HG03159 (cell line): ENCODE results near the gene TRIM44.
"Not testable (repeated sequence)": the region's sequence is repeated elsewhere in the genome, so short reads cannot be mapped to it uniquely, and the experiment has no call there.

Experiments used
- ATAC-seq: cut with Tn5 transposase; IDR thresholded peaks from one replicate; pipeline ENCODE4 v1.9.1; 2021; ENCODE audit warnings: mild to moderate bottlenecking, moderate library complexity; ENCODE audit not compliant: unreplicated experiment

TRIM44 gene

DNA sequence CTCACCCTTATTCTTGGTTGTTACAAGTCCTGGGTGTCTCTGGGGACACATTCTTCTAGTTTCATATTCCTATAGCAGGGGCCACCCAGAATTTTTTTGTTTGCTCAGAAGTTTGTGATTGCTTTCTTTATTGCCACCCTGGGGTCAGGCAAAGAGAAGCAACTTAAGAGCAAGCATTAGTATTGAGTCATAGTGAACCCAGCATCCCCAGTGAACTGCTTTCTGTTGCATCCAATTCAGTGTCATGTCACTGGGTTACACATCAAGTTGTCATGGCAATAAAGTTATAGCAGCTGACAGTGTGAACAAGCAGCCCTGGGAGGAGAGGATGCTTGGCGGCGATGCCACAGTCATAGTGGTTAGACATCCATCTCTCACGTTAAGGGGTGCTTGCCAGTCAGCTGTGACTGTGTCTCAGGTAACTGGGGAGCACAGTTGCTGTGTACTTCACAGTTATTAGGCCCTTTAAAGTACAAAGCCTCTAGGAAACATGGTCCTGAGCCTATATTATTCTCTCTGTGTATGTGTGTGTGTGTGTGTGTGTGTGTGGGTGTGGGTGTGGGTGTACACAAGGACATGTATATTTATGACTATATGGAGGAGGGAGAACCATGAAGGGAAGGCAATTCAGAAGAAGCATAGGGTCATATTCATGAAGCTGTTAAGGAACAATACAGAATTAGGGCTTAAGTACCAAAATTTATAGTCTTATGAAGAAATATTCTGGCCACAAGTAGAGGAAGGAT is 52.5 kb downstream of the TRIM44 start:
- ATAC-seq, result peak; percentile 93

DNA sequence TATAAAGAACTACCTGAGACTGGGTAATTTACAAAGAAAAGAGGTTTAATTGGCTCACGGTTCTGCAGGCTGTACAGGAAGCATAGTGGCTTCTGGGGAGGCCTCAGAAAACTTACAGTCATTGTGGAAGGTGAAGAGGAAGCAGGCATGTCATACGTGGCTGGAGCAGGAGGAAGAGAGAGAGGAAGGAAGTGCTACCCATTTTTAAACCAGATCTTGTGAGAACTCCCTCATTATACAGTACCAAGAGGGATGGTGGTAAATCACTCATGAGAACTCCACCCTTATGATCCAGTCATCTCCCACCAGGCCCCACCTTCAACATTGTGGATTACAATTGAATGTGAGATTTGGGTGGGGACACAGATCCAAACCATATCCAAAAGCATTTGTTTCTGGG is 53.1 kb downstream of the TRIM44 start:
- ATAC-seq, result not testable (repeated sequence)

- no peak for ATAC-seq
Measured at GRCh38 chr11:35717043-35717442, 54.5 kb downstream of the TRIM44 start.

GRCh38 chr11:35717520-35717919 is 54.9 kb downstream of the TRIM44 start:
- no peak for ATAC-seq

DNA sequence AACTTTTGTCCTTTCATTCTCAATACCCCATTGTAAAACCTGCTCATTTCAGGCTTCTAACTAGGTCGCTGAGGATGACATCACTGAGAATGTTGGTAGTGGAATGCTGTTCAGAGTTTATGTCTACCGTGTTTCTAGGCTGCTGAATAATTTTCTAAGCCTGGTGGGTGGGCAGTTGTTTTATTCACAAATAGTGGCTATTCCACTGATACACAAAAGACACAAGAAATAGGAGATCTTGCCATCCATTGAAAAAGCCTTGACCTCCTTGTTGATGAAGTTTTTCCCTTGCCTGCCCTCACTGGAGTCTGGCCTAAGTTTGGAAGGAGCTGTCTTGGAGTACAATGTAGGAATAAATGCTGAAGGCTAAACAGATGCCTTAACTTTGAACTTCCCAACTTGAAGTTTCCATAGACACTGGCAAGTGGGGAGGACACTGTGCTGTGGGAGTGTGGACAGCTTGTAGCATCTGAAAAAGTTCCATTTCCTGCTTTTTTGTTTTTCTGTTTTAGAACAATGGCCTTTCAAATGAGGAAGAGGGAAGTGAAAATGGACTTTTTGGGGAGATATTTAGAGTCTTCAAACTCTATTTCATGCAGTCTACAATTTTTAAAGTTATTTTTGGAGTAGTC is 59.2 kb downstream of the TRIM44 start:
- ATAC-seq, result no peak

- ATAC-seq, result no peak
Measured at GRCh38 chr11:35722641-35723040, 60.1 kb downstream of the TRIM44 start.

- no peak for ATAC-seq
Measured at GRCh38 chr11:35723493-35723892, 60.9 kb downstream of the TRIM44 start.

GRCh38 chr11:35723913-35724312 is 61.3 kb downstream of the TRIM44 start:
- ATAC-seq, result peak; percentile 84

GRCh38 chr11:35725885-35726284 is 63.3 kb downstream of the TRIM44 start:
- ATAC-seq, result no peak

- no peak for ATAC-seq
Measured at GRCh38 chr11:35727140-35727539, 64.6 kb downstream of the TRIM44 start.

GRCh38 chr11:35730254-35730653 is 67.7 kb downstream of the TRIM44 start:
- ATAC-seq, result no peak

DNA sequence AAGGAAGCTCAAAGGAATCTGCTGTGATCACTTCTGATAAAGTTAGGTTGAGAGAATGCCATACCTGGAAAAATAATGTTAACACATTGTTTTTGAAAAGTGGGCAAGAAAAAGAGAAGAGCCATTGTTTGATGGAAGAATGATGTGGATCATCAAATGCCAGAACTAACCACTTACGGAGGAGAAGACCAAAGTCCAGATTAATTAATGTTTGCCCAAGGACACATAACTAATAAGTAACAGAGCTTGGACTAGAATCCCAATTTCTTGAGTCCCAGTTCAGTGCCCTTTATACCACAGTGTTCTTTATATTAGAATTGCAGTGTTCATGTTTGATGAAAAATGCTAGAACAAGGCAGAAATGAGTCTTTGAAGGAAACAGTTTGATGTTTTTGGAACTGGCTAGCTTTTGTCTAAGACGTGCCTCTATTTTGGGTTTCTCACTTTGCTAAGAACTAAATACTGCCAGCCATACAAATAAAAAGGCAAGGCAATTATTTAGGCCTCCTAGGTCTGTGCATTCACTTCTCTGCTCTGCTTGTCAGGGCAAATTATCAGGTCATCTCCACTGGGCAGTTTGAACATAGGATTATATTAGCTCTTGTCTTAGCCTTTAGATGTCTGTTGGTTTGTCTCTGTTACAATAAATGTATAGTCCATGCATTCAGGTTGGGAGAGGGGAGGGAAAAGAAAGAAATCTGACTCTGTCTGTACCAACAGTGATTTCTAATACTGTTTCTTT is 72.3 kb downstream of the TRIM44 start:
- ATAC-seq, result no peak

DNA sequence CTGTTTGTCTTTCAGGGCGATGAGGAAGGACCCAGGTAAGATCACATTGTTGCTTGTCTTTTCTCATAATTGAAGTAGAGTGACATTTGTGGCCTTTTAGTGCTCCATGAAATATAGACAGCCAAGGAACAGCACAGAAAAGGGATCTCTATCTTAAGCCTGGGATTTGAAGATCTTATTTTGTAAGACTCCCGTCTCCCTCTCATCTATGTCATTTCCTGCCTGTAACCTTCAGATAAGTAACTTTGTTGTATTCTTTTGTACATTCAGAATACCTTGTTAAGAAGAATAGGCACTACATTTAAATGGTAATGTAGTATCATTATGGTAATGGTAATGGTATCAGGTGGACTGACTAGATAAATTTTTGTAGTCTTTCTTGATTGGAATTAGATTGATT is 72.8 kb downstream of the TRIM44 start:
- ATAC-seq, result no peak

GRCh38 chr11:35735903-35736302 is 73.3 kb downstream of the TRIM44 start:
- ATAC-seq, result no peak

DNA sequence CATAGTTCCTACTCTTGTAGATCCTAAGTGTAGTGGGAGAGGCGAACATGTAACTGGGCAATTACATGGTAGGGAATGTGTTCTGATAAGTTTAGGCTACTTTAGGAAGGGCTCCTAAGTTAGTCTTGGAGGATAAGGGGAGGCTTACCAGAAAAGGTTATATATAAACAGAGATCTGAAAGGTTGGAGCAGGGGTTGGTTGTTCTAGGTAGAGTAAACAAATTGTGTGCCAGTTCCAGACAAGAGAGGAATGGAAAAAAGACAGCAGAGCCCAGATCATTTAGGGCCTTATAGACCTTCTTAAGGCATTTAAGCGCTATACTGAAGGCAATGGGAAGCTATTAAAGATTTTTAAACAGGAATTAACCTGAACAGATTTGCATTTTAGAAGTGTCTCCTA is 74.4 kb downstream of the TRIM44 start:
- no peak for ATAC-seq

DNA sequence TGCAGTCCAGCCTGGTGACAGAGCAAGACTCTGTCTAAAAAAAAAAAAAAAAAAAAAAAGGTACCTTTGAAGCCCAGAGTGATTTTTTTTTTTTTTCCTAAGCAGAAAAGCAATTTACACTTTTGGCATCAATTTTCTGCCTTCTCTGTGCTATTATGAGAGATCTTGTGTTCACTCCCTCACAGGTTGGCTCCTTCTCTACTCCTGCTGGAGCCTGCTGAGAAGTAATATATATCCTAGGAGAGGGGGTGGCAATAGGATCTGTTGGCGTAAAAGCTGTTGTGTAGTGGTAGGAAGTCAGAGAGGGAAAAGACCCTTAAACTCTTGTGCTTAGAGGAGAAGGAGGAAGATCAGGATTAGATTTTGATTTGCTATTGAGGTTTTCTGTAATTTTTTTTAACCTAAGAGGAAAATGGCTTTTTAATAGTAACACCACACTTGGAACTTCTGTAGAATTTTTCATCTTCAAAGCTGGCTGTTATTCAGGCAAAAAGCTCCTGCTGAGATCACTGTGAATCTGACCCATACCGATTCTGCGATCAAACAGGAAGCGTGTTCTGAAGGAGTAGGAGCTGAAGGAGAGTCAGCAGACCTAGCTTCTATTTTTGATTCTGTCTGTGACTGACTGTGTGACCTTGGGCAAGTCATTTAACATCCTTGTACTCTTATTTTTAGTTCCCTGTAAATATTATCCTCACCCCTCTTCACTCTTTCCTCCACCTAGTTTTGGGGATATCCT is 77.7 kb downstream of the TRIM44 start:
- ATAC-seq, result no peak

GRCh38 chr11:35742707-35743454 is 80.3 kb downstream of the TRIM44 start:
- ATAC-seq, result no peak

DNA sequence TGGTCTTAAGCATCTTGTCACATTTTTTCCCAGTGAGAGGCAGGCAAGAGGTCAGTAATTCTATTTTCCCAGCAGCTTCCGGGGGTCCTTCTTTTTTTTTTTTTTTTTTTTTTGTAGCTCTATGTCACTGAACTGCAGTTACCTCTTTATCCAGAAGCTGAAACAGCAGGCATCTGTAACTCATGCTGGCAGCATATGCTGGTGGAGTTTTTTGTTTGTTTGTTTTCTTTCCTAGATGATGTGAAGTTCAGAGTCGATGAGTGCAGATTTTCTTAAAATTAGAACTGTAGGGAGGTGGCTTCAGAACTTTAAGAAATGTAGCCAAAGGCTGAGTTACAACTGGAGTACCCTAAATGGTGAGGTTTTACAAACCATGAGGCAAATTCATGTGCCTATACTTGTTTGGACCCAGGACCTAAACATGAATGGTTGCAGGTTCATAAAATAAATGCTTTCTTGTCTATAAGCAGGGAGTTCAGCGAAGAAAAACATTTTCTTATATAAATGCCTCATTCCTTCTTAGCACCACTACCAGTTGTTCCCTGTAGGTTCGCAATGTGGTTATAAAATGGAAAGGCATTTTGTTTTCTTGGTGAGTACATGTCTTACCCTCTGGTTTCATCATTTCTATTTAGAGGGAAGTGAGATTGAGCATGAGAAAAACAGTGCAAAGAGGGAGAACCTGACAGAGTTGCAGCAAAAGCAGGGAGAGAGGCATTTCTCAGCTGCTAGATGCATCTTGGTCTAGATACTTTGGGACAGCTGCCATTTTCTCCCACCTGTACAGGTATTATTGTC is 84.0 kb downstream of the TRIM44 start:
- no peak for ATAC-seq

DNA sequence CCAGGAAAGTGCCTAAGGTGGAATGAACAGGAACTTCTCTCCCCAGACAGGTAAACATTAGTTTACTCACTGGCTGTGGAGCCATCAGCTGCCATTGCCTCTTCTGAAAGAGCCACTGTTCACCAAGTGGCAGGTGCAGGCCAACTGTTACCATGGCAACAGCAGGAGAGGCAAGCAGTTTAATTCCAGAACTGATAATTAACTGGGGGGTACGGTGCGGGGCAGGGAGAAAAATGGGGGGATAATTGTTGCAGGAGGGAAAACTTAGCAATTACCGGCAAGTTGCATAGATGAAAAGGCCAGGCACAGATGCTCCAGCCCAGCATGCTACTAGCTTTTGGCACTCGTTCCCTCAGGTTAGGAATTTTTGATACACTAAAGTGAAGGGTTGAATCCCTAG is 85.1 kb downstream of the TRIM44 start:
- ATAC-seq, result no peak

DNA sequence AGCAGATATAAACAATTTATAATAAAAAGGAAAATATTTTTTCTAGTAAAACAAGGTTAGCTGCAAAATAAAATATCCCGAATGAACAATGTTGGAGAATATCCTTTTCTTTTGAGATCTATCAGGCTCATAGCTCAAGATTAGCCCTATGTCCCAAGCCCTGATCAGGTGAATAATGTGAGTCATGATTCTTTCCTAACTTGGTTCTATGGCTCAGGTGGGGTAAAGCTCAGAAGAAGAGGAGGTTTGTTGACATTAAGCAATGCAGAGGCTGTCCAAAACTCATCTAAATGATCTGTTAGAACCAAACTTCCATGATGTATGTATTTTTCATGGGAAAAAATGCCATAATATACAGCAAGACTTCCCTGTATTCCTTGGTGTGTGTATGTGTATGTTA is 86.1 kb downstream of the TRIM44 start:
- ATAC-seq, result no peak
